ENCODE results near the gene EEF1B2.

EEF1B2 gene

DNA sequence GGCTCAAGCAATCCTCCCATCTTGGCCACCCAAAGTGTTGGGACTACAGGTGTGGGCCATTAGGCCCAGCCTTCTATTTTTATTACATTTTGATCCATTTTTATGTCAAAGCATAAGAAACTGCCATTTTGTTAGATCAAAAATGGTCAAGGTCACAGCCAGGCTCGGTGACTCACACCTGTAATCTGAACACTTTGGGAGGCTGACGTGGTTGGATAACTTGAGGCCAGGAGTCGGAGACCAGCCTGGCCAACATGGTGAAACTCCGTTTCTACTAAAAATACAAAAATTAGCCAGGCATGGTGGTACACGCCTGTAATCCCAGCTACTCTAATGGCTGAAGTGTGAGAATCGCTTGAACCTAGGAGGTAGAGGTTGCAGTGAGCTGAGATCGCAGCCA lies 49.2 kb downstream of the EEF1B2 start:
- DNase-seq (no peak), ATAC-seq (ENCODE audit: insufficient read depth, low read depth) (no peak)
- Histone ChIP-seq H3K4me1 (ENCODE audit: insufficient read depth, low read length) (no peaks in the 10 kb centered on the region), H3K27ac (ENCODE audit: low read length) (no peak overlapping the region), H3K4me2 (ENCODE audit: insufficient read depth, low read length) (no peak overlapping the region), H3K9me3 (ENCODE audit: insufficient read depth, low read length, severe bottlenecking) (no peaks in the 10 kb centered on the region), H3K36me3 (ENCODE audit: insufficient read depth, low read length) (no peaks in the 10 kb centered on the region), H4K20me1 (ENCODE audit: insufficient read depth, low read length) (no peaks in the 10 kb centered on the region), H3K79me2 (ENCODE audit: insufficient read depth, low read length) (no peaks in the 10 kb centered on the region), H3K27me3 (ENCODE audit: insufficient read depth, low read length, poor library complexity) (peaks cover 3% of the 10 kb centered on the region), H3K4me3 (ENCODE audit: low read depth in 1 of 2, low read length in 2 of 2) (no peak overlapping the region), H3K9ac (ENCODE audit: low read depth, low read length) (no peak overlapping the region), H2AFZ (ENCODE audit: low read depth, low read length) (no peak overlapping the region)
- TF ChIP-seq CTCF (IDR thresholded peaks at IDR 0.05; ENCODE audit: borderline replicate concordance, extremely low read depth, low read length, poor library complexity, severe bottlenecking) = no peak
- no peak for TF ChIP-seq EZH2 (IDR thresholded peaks at IDR 0.05; ENCODE audit: borderline replicate concordance, low read depth, low read length, severe bottlenecking)

DNA sequence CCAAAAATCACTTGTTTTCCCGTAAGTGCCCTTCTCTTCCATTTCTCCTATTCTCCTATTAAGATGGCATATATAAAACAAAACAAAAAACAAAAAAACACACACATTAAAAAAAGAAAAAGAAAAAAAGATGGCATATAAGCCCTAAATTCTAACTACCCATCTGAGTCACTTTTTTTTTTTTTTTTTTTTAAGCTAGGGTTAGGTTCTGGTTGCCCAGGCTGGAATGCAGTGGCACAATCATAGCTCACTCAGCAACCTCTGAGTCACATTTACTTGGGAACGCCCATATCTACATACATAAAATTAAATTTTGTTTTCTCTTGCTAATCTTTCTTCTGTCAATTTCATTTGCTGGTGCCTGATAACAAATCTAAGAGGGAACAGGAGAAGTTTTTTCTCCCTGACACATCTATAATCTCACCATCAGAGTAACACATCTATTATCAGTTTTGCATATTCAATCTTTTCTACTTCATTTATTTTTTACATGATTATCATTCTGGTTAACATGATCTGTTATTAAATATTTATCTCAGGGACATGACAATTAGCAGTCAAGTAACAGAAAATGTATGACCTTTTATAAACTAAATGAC lies 52.1 kb downstream of the EEF1B2 start:
- H3K9ac ChIP-seq (ENCODE audit: low read depth, low read length) = no peak overlapping the region
- no peak overlapping the region for H3K4me3 ChIP-seq (ENCODE audit: low read depth in 1 of 2, low read length in 2 of 2)
- ATAC-seq (ENCODE audit: insufficient read depth, low read depth) (no peak), DNase-seq (no peak)
- TF ChIP-seq EZH2 (IDR thresholded peaks at IDR 0.05; ENCODE audit: borderline replicate concordance, low read depth, low read length, severe bottlenecking) (no peak), CTCF (IDR thresholded peaks at IDR 0.05; ENCODE audit: borderline replicate concordance, extremely low read depth, low read length, poor library complexity, severe bottlenecking) (no peak)
- no peaks in the 10 kb centered on the region for H3K79me2 ChIP-seq (ENCODE audit: insufficient read depth, low read length)
- H3K27ac ChIP-seq (ENCODE audit: low read length) = no peak overlapping the region
- peaks cover 3% of the 10 kb centered on the region for H3K27me3 ChIP-seq (ENCODE audit: insufficient read depth, low read length, poor library complexity)
- H3K4me2 ChIP-seq (ENCODE audit: insufficient read depth, low read length) = no peak overlapping the region
- H4K20me1 ChIP-seq (ENCODE audit: insufficient read depth, low read length) = no peaks in the 10 kb centered on the region
- no peaks in the 10 kb centered on the region for H3K9me3 ChIP-seq (ENCODE audit: insufficient read depth, low read length, severe bottlenecking)
- H3K36me3 ChIP-seq (ENCODE audit: insufficient read depth, low read length) = no peaks in the 10 kb centered on the region
- H3K4me1 ChIP-seq (ENCODE audit: insufficient read depth, low read length) = no peaks in the 10 kb centered on the region
- H2AFZ ChIP-seq (ENCODE audit: low read depth, low read length) = no peak overlapping the region

Measured in DND-41 (cell line).